Neuronal stem cell (in vitro differentiated cells): ENCODE results near the gene VILL.

Experiments used
- DNase-seq: peaks from one replicate; pipeline ENCODE4 v3.0.0-alpha.2; 2013; ENCODE audit warnings: low spot score
- H2AFZ ChIP-seq: one replicate; pipeline ENCODE4 v1.6.1; 2013; ENCODE audit warnings: mild to moderate bottlenecking, low read length, inconsistent platforms
- H2AK5ac ChIP-seq: 2 replicates; pipeline ENCODE4 v1.6.1; 2013; ENCODE audit warnings: low read depth, mild to moderate bottlenecking, inconsistent platforms, low read length, moderate library complexity, mixed read lengths
- H2BK120ac ChIP-seq: 2 replicates; pipeline ENCODE4 v1.6.1; 2013; ENCODE audit warnings: low read depth, mild to moderate bottlenecking, inconsistent platforms, low read length, moderate library complexity, mixed read lengths
- H2BK12ac ChIP-seq: one replicate; pipeline ENCODE4 v1.6.1; 2013; ENCODE audit warnings: low read length, inconsistent platforms
- H2BK15ac ChIP-seq: 2 replicates; pipeline ENCODE4 v1.6.1; 2013; ENCODE audit warnings: mild to moderate bottlenecking, low read length, inconsistent platforms, mixed read lengths
- H2BK5ac ChIP-seq: one replicate; pipeline ENCODE4 v1.6.1; 2013; ENCODE audit warnings: inconsistent platforms, mild to moderate bottlenecking, low read length, moderate library complexity
- H3K14ac ChIP-seq: one replicate; pipeline ENCODE4 v1.6.1; 2013; ENCODE audit warnings: low read length, inconsistent platforms
- H3K18ac ChIP-seq: 2 replicates; pipeline ENCODE4 v1.6.1; 2013; ENCODE audit warnings: low read length, inconsistent platforms
- H3K23ac ChIP-seq: 2 replicates; pipeline ENCODE4 v1.6.1; 2013; ENCODE audit warnings: low read depth, mild to moderate bottlenecking, mixed read lengths, low read length, inconsistent platforms; ENCODE audit not compliant: poor library complexity
- H3K27ac ChIP-seq: replicated peaks from 3 replicates; pipeline ENCODE4 v1.5.1; 2013; ENCODE audit warnings: low read length, inconsistent platforms
- H3K27me3 ChIP-seq, 3 experiments: 2 replicates each; pipeline ENCODE4 v1.6.1; 2013; ENCODE audit warnings: low read length in 3 of 3, mild to moderate bottlenecking in 2 of 3, inconsistent platforms in 1 of 3, low read depth in 1 of 3, mixed read lengths in 1 of 3, moderate library complexity in 1 of 3; ENCODE audit not compliant: control insufficient read depth in 3 of 3, insufficient read depth in 3 of 3
- H3K36me3 ChIP-seq, 2 donors: replicated peaks in 1 of 2; 2 replicates each; pipeline ENCODE4 v1.6.1; 2013; ENCODE audit warnings: low read length in 2 of 2; ENCODE audit not compliant: control insufficient read depth in 2 of 2, insufficient read depth in 2 of 2
- H3K4ac ChIP-seq: 2 replicates; pipeline ENCODE4 v1.6.1; 2013; ENCODE audit warnings: inconsistent platforms, mild to moderate bottlenecking, low read length, moderate library complexity
- H3K4me1 ChIP-seq, 2 donors: 1 replicate in 1 of 2; 2 replicates in 1 of 2; pipeline ENCODE4 v1.6.1; 2013; ENCODE audit warnings: low read length in 2 of 2, low read depth in 1 of 2; ENCODE audit not compliant: control insufficient read depth in 2 of 2, insufficient read depth in 1 of 2
- H3K4me2 ChIP-seq: one replicate; pipeline ENCODE4 v1.6.1; 2013; ENCODE audit warnings: mild to moderate bottlenecking, low read length, inconsistent platforms; ENCODE audit not compliant: insufficient read depth, poor library complexity, severe bottlenecking
- H3K4me3 ChIP-seq, 2 donors: 2 replicates each; pipeline ENCODE4 v1.5.1; 2013; ENCODE audit warnings: low read length in 2 of 2, mild to moderate bottlenecking in 2 of 2, inconsistent platforms in 1 of 2, moderate library complexity in 1 of 2
- H3K79me1 ChIP-seq: one replicate; pipeline ENCODE4 v1.6.1; 2013; ENCODE audit warnings: low read depth, mild to moderate bottlenecking, inconsistent platforms, low read length, moderate library complexity
- H3K9ac ChIP-seq: one replicate; pipeline ENCODE4 v1.6.1; 2013; ENCODE audit warnings: mild to moderate bottlenecking, low read depth, low read length, inconsistent platforms; ENCODE audit not compliant: poor library complexity
- H3K9me3 ChIP-seq, 2 donors: replicated peaks in 1 of 2; 2 replicates each; pipeline versions ENCODE3 to v1.6.1; 2013; ENCODE audit warnings: low read length in 2 of 2, mild to moderate bottlenecking in 2 of 2, inconsistent platforms in 1 of 2, low read depth in 1 of 2, mixed read lengths in 1 of 2, moderate library complexity in 1 of 2; ENCODE audit not compliant: control insufficient read depth in 2 of 2, insufficient read depth in 1 of 2
- H4K8ac ChIP-seq: one replicate; pipeline ENCODE4 v1.6.1; 2013; ENCODE audit warnings: low read depth, mild to moderate bottlenecking, inconsistent platforms, low read length, moderate library complexity
- H4K91ac ChIP-seq: one replicate; pipeline ENCODE4 v1.6.1; 2013; ENCODE audit warnings: low read length, low read depth, mild to moderate bottlenecking, inconsistent platforms; ENCODE audit not compliant: poor library complexity
- WGBS, 2 donors: extraction: QIAGEN DNeasy Blood & Tissue Kit; methylation state at CpG; one replicate each; pipeline ENCODE4 v1.1.7; 2013; ENCODE audit warnings: missing lambda C conversion rate in 2 of 2, mixed read lengths in 1 of 2; ENCODE audit not compliant: insufficient read length in 2 of 2, insufficient replicate concordance in 1 of 2; ENCODE audit errors: extremely low coverage in 2 of 2; 5-methylcytosine and 5-hydroxymethylcytosine counted together

VILL gene

GRCh38 chr3:38006445-38006995, 15.9 kb downstream of the VILL start:
- H2BK120ac ChIP-seq, result no peak overlapping the region
- no peaks in the 10 kb centered on the region for H3K27me3 ChIP-seq
- no peak overlapping the region for H2AFZ ChIP-seq
- peaks cover 47 to 65% of the 10 kb centered on the region in 2 donors for H3K36me3 ChIP-seq
- H2BK15ac ChIP-seq, result no peak overlapping the region
- WGBS, 2 donors, result no CpG with 5 or more reads among the region's 16 CpGs
- no peak for DNase-seq
- H4K91ac ChIP-seq, result no peak overlapping the region
- H3K4me1 ChIP-seq, result peaks cover 8 to 13% of the 10 kb centered on the region in 2 donors
- H2BK5ac ChIP-seq, result peak overlapping the region; percentile 21
- H3K79me1 ChIP-seq, result no peaks in the 10 kb centered on the region
- no peak overlapping the region for H3K4me2 ChIP-seq
- H2AK5ac ChIP-seq, result peak overlapping the region; percentile 78
- no peaks in the 10 kb centered on the region for H3K9me3 ChIP-seq
- no peak overlapping the region for H3K27ac ChIP-seq
- no peak overlapping the region for H3K4ac ChIP-seq
- peak overlapping the region; percentile 53 for H3K23ac ChIP-seq
- no peak overlapping the region for H2BK12ac ChIP-seq
- H3K14ac ChIP-seq, result peak overlapping the region; percentile 31
- H3K4me3 ChIP-seq, result no peak overlapping the region
- H3K9ac ChIP-seq, result no peak overlapping the region
- H4K8ac ChIP-seq, result no peak overlapping the region
- peak overlapping the region; percentile 8 for H3K18ac ChIP-seq

GRCh38 chr3:38007754-38008090, 17.1 kb downstream of the VILL start:
- H3K18ac ChIP-seq, result no peak overlapping the region
- no peak overlapping the region for H4K91ac ChIP-seq
- H2BK120ac ChIP-seq, result no peak overlapping the region
- H2AFZ ChIP-seq, result no peak overlapping the region
- no peak overlapping the region for H3K4ac ChIP-seq
- no peak overlapping the region for H3K4me2 ChIP-seq
- no peak overlapping the region for H3K9ac ChIP-seq
- H3K36me3 ChIP-seq, result peaks cover 41 to 77% of the 10 kb centered on the region in 2 donors
- no peak overlapping the region for H4K8ac ChIP-seq
- H3K79me1 ChIP-seq, result no peaks in the 10 kb centered on the region
- H3K27ac ChIP-seq, result no peak overlapping the region
- DNase-seq, result no peak
- H3K9me3 ChIP-seq, result no peaks in the 10 kb centered on the region
- WGBS, 2 donors, result no CpG with 5 or more reads among the region's 7 CpGs
- no peaks in the 10 kb centered on the region for H3K27me3 ChIP-seq
- peaks cover 8 to 13% of the 10 kb centered on the region in 2 donors for H3K4me1 ChIP-seq
- no peak overlapping the region for H2BK12ac ChIP-seq
- H2BK5ac ChIP-seq, result no peak overlapping the region
- H3K23ac ChIP-seq, result peak overlapping the region; percentile 2
- no peak overlapping the region for H3K14ac ChIP-seq
- no peak overlapping the region for H2BK15ac ChIP-seq
- H3K4me3 ChIP-seq, result no peak overlapping the region
- no peak overlapping the region for H2AK5ac ChIP-seq

- no CpG with 5 or more reads among the region's 19 CpGs for WGBS, 2 donors
- Histone ChIP-seq H2BK12ac (no peak overlapping the region), H3K9me3 (no peaks in the 10 kb centered on the region), H2AK5ac (no peak overlapping the region), H3K18ac (no peak overlapping the region), H3K27me3 (no peaks in the 10 kb centered on the region), H3K27ac (no peak overlapping the region), H4K8ac (peak overlapping the region; percentile 52), H3K4me2 (no peak overlapping the region), H3K4me1 (peaks cover 8 to 10% of the 10 kb centered on the region in 2 donors), H2BK120ac (no peak overlapping the region), H3K9ac (no peak overlapping the region), H3K4me3 (no peak overlapping the region), H3K23ac (no peak overlapping the region), H3K4ac (no peak overlapping the region), H4K91ac (no peak overlapping the region), H3K36me3 (peaks cover 41 to 80% of the 10 kb centered on the region in 2 donors), H2AFZ (no peak overlapping the region), H3K14ac (no peak overlapping the region), H3K79me1 (no peaks in the 10 kb centered on the region), H2BK15ac (no peak overlapping the region), H2BK5ac (no peak overlapping the region)
- no peak for DNase-seq
Observed at GRCh38 chr3:38008191-38008701, 17.7 kb downstream of the VILL start.

GRCh38 chr3:38008971-38009580, 18.5 kb downstream of the VILL start:
- Histone ChIP-seq H3K9ac (no peak overlapping the region), H2BK12ac (no peak overlapping the region), H3K36me3 (peaks cover 43 to 88% of the 10 kb centered on the region in 2 donors), H2AK5ac (no peak overlapping the region), H3K27me3 (no peaks in the 10 kb centered on the region), H2BK120ac (no peak overlapping the region), H3K4ac (no peak overlapping the region), H3K4me1 (peaks cover 8% of the 10 kb centered on the region in 2 donors), H4K91ac (no peak overlapping the region), H2BK15ac (no peak overlapping the region), H3K9me3 (no peaks in the 10 kb centered on the region), H3K4me3 (no peak overlapping the region), H3K27ac (no peak overlapping the region), H3K14ac (no peak overlapping the region), H3K79me1 (no peaks in the 10 kb centered on the region), H3K4me2 (no peak overlapping the region), H2AFZ (no peak overlapping the region), H3K23ac (no peak overlapping the region), H4K8ac (no peak overlapping the region), H3K18ac (no peak overlapping the region), H2BK5ac (no peak overlapping the region)
- DNase-seq, result no peak
- no CpG with 5 or more reads among the region's 16 CpGs for WGBS, 2 donors
